Stimulated activated effector memory CD8-positive, alpha-beta T cell treated with anti-CD3 and anti-CD28 coated beads, Interleukin-12 subunit alpha, Interleukin-12 subunit beta, amount 100 ng/mL, for 72 hours (primary cell): Measurements from ENCODE around the gene HS3ST2.
A peak's percentile ranks its signal among the peaks of the same experiment; 100 is the strongest.

Experiments used
- ATAC-seq: fragments of 150-1000 bp; cut with Tn5 transposase; 2 replicates; pipeline ENCODE4 v1.10.0; 2021
- DNase-seq, 2 donors: peaks; one replicate each; pipeline ENCODE4 v3.0.0; 2021 to 2022; ENCODE audit warnings: low spot score in 2 of 2
- H3K27ac Mint-ChIP-seq: one replicate; pipeline ENCODE4 v1.8.0; 2022; ENCODE audit warnings: mild to moderate bottlenecking, mixed read lengths
- H3K36me3 Mint-ChIP-seq: one replicate; pipeline ENCODE4 v1.8.0; 2022; ENCODE audit warnings: mild to moderate bottlenecking, mixed read lengths
- H3K4me1 Mint-ChIP-seq: one replicate; pipeline ENCODE4 v1.8.0; 2022; ENCODE audit warnings: mixed read lengths
- H3K4me3 Mint-ChIP-seq: one replicate; pipeline ENCODE4 v1.8.0; 2022; ENCODE audit warnings: mild to moderate bottlenecking, mixed read lengths
- H3K9me3 Mint-ChIP-seq: one replicate; pipeline ENCODE4 v1.8.0; 2022; ENCODE audit warnings: mixed read lengths

HS3ST2 gene

DNA sequence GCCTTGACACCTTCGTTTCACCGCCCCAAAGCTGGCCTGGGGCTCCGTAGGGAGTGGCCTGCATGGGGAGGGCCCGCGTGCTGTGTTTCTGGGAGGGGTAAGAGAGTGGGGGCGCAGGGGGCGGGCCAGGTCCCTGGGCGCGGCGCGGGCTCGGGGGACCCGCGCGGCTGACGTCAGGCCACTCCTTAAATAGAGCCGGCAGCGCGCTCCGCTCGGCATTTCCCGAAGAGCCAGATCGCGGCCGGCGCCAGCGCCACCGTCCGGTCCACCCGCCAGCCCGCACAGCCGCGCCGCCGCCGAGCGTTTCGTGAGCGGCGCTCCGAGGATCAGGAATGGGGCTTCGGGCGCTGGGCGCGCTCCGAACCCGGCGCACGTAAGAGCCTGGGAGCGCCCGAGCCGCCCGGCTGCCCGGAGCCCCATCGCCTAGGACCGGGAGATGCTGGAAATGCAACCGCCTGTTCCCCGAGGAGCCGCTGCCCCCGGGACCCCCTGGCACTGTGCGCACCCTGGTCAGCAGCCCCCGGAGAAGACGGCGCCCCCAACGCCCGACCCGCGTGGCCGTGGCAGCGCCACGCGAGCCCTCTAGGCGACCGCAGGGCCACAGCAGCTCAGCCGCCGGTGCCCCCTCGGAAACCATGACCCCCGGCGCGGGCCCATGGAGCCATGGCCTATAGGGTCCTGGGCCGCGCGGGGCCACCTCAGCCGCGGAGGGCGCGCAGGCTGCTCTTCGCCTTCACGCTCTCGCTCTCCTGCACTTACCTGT lies at the start of gene HS3ST2:
HS3ST2 (plus strand) TSS at position 215 of the 763 bp plus-strand sequence; CDS start at position 664, 449 bp downstream.
- no peak for DNase-seq
- no peaks in the 10 kb centered on the region for H3K4me1 Mint-ChIP-seq
- ATAC-seq: peak; percentile 28
- peaks cover 2% of the 10 kb centered on the region for H3K9me3 Mint-ChIP-seq
- no peaks in the 10 kb centered on the region for H3K36me3 Mint-ChIP-seq
- H3K27ac Mint-ChIP-seq: no peak within 1 kb of the TSS
- H3K4me3 Mint-ChIP-seq: no peak within 1 kb of the TSS

- Mint-ChIP-seq H3K36me3 (no peaks in the 10 kb centered on the region), H3K27ac (no peak overlapping the region), H3K4me1 (no peaks in the 10 kb centered on the region), H3K9me3 (no peaks in the 10 kb centered on the region), H3K4me3 (no peak overlapping the region)
- DNase-seq (no peak), ATAC-seq (no peak)
These were observed 49.2 kb upstream of the HS3ST2 start for GRCh38 chr16:22764662-22765327.

- Mint-ChIP-seq H3K27ac (no peak overlapping the region), H3K36me3 (no peaks in the 10 kb centered on the region), H3K4me3 (no peak overlapping the region), H3K4me1 (no peaks in the 10 kb centered on the region), H3K9me3 (peaks cover 3% of the 10 kb centered on the region)
- no peak for ATAC-seq
- no peak for DNase-seq
These were observed 48.5 kb upstream of the HS3ST2 start for GRCh38 chr16:22765479-22765878.

DNA sequence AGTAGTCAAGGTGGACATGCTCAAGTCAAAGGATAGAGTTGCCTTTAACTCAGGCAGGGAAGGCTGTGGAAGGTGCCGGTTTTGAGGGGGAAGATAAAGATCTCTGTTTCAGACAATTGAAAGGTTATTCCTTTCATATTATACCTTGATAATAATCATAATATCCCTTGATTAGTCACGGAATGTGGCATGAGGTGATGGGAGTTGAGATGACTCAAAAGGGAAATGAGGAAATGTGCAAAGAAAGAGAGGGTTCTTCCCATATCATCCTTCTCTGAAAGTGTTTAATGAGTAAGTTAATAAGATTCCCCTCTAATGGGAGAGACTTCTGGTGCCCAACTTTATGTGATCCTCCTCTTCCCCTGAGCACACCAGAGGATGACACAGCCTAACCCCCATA lies 43.1 kb upstream of the HS3ST2 start:
- Mint-ChIP-seq H3K9me3 (peaks cover 3% of the 10 kb centered on the region), H3K4me1 (no peaks in the 10 kb centered on the region), H3K36me3 (no peaks in the 10 kb centered on the region), H3K4me3 (no peak overlapping the region), H3K27ac (no peak overlapping the region)
- ATAC-seq (no peak), DNase-seq (no peak)

DNA sequence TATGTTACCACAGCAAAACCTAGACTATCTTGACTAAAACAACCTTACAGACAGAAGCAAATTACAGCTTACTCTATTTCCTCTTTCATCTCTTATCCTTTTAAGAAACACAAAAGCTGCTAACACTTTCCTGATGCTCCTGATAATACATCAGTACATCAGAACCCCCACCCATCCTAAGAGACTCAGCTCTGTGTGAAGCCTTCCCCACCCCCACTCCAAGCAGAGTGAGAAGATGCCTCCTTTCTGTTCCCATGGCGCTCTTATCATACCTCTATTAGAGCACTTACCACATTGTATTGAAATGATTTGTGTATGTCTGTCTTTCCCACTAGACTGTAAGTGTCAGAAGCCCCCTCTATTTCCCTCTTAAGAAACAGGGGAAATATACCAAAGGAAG lies 42.4 kb upstream of the HS3ST2 start:
- no peak for DNase-seq
- no peak overlapping the region for H3K4me3 Mint-ChIP-seq
- peaks cover 3% of the 10 kb centered on the region for H3K9me3 Mint-ChIP-seq
- no peaks in the 10 kb centered on the region for H3K36me3 Mint-ChIP-seq
- no peak for ATAC-seq
- H3K4me1 Mint-ChIP-seq: no peaks in the 10 kb centered on the region
- H3K27ac Mint-ChIP-seq: no peak overlapping the region

DNA sequence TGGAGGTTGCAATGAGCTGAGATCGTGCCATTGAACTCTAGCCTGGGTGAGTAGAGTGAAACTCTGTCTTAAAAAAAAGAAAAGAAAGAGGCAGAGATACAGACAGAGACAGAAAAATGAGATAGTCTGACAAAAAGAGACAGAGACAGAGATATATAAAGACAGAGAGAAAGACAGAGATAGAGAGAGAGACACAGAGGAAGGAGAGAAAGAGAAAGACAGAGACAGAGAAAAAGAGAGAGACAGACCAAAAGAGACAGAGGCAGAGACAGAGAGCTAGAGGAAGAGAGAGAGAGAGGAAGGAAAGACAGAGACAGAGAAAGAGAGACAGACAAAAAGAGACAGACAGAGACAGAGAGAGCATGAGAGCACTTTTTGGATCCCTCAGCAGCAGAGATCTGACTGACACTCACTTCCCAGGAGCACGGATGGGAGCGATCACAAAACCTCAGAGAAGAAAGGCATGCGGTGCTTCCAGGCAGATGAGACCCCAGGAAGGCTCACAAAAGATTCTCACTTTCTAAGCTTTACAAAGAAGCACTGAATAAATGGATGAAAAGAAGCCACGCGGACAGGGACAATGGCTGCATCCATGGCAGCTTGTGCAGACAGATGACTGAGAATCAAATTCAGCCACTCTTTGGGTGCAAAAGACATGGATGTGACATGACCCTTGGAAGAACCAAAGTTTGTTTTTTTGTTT lies 38.6 kb upstream of the HS3ST2 start:
- H3K4me3 Mint-ChIP-seq: no peak overlapping the region
- H3K4me1 Mint-ChIP-seq: no peaks in the 10 kb centered on the region
- ATAC-seq (no peak), DNase-seq (no peak)
- H3K9me3 Mint-ChIP-seq: peaks cover 3% of the 10 kb centered on the region
- H3K36me3 Mint-ChIP-seq: no peaks in the 10 kb centered on the region
- no peak overlapping the region for H3K27ac Mint-ChIP-seq

DNA sequence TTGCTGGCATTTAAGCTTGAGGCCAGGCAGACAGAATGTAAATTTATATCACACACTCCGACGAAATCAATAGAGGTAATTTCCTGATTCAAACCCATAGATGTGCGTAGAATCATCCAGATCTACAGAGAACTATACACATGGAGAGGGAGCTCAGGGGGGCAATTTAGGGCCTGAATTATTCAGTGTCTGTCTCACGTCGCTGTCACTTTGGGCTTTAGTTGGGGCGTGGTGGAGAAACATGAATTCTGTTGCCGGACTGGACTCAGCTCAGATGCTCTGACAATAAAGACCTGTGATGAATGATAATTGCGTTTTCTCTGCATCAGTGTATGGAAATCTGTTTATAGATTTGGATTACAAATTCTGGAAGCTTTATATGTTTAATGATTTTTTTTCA lies 32.5 kb upstream of the HS3ST2 start:
- DNase-seq: no peak
- ATAC-seq: no peak
- Mint-ChIP-seq H3K4me1 (no peaks in the 10 kb centered on the region), H3K36me3 (no peaks in the 10 kb centered on the region), H3K9me3 (peaks cover 7% of the 10 kb centered on the region), H3K27ac (no peak overlapping the region), H3K4me3 (no peak overlapping the region)

DNA sequence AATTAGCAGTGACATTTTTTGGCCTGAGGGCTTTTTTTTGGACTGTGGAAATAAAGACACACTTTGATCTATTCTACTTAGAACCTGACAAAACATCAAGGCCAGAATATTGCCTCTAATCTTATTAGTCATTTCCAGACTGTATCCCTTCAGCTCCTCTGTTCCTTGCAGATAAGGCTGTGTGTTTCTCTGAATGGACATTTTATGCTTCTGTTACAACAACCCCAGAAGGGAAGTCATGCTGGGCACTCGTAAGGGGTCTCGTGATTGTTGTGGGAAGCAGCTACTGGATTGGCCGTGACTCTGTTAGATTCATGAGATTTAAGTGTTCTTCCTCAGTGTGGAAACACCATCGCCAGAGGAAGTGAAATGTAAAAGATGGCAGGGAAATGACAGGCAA lies 31.6 kb upstream of the HS3ST2 start:
- Mint-ChIP-seq H3K36me3 (no peaks in the 10 kb centered on the region), H3K27ac (no peak overlapping the region), H3K4me3 (no peak overlapping the region), H3K4me1 (no peaks in the 10 kb centered on the region), H3K9me3 (peaks cover 7% of the 10 kb centered on the region)
- ATAC-seq: no peak
- no peak for DNase-seq

GRCh38 chr16:22784690-22785214 lies 29.2 kb upstream of the HS3ST2 start:
- Mint-ChIP-seq H3K4me1 (peaks cover 6% of the 10 kb centered on the region), H3K4me3 (no peak overlapping the region), H3K9me3 (peaks cover 4% of the 10 kb centered on the region), H3K27ac (no peak overlapping the region), H3K36me3 (no peaks in the 10 kb centered on the region)
- no peak for ATAC-seq
- DNase-seq: no peak

DNA sequence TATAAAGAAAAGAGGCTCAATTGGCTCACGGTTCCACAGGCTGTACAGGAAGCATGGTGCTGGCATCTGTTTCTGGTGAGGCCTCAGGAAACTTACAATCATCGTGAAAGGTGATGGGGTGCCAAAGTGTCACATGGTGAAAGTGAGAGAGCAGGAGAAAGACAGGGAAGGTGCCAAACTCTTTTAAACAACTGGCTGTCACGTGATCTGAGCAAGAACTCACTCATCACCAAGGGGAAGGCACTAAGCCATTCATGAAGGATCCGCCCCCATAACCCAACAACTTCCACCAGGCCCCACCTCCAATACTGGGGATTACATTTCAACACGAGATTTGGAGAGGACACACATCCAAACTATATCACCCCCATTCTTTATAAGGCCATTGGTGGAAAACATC lies 28.4 kb upstream of the HS3ST2 start:
- Mint-ChIP-seq H3K4me1 (peaks cover 6% of the 10 kb centered on the region), H3K27ac (no peak overlapping the region), H3K36me3 (no peaks in the 10 kb centered on the region), H3K4me3 (no peak overlapping the region), H3K9me3 (peaks cover 4% of the 10 kb centered on the region)
- ATAC-seq: no peak
- DNase-seq: no peak

- Mint-ChIP-seq H3K4me1 (peaks cover 6% of the 10 kb centered on the region), H3K36me3 (no peaks in the 10 kb centered on the region), H3K9me3 (peaks cover 4% of the 10 kb centered on the region), H3K4me3 (no peak overlapping the region), H3K27ac (no peak overlapping the region)
- ATAC-seq (no peak), DNase-seq (no peak)
These were observed 27.7 kb upstream of the HS3ST2 start for GRCh38 chr16:22786284-22786683.

DNA sequence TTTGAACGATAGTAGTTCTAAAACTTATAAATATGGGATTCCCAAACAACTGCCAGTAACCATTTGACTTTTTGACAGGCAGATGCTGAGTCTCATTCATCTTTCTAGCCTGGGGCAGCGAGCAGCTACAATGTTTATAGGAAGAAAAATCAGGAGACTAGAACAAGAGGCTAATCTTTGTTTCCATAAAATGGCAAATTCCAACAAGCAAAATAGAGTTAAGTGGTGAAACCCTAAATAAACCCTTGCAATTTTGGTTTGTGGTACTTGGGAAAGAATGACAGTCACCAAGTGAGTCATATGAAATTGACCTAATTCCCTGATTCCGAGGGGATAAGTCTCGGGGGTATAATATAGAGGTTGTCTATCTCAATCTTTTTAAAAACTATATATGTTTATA lies 27.3 kb upstream of the HS3ST2 start:
- H3K27ac Mint-ChIP-seq: no peak overlapping the region
- H3K36me3 Mint-ChIP-seq: no peaks in the 10 kb centered on the region
- ATAC-seq (no peak), DNase-seq (no peak)
- H3K4me1 Mint-ChIP-seq: peaks cover 6% of the 10 kb centered on the region
- H3K4me3 Mint-ChIP-seq: no peak overlapping the region
- peaks cover 4% of the 10 kb centered on the region for H3K9me3 Mint-ChIP-seq

- Mint-ChIP-seq H3K9me3 (peaks cover 4% of the 10 kb centered on the region), H3K4me3 (no peak overlapping the region), H3K27ac (no peak overlapping the region), H3K4me1 (peaks cover 6% of the 10 kb centered on the region), H3K36me3 (no peaks in the 10 kb centered on the region)
- no peak for DNase-seq
- ATAC-seq: peak; percentile 60
These were observed 26.3 kb upstream of the HS3ST2 start for GRCh38 chr16:22787466-22788192.

DNA sequence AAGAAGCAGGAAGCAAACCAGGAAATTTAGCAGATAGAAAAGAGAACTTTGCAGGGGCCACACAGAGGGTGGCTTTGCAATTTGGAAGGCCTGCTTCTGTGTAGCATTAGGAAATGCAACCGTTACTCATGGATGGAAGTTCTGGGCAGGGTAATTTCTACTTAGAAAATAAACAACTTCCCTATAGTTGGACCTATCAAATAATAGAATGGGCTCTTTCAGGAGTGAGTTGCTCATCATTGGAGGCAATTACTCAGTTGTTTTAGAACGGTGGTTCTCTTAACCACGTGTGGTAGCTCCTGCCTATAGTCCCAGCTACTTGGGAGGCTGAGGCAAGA lies 25.8 kb upstream of the HS3ST2 start:
- Mint-ChIP-seq H3K9me3 (peaks cover 4% of the 10 kb centered on the region), H3K4me1 (peaks cover 6% of the 10 kb centered on the region), H3K27ac (no peak overlapping the region), H3K4me3 (no peak overlapping the region), H3K36me3 (no peaks in the 10 kb centered on the region)
- DNase-seq: no peak
- no peak for ATAC-seq

- Mint-ChIP-seq H3K36me3 (no peaks in the 10 kb centered on the region), H3K4me3 (no peak overlapping the region), H3K9me3 (peaks cover 4% of the 10 kb centered on the region), H3K27ac (no peak overlapping the region), H3K4me1 (peaks cover 6% of the 10 kb centered on the region)
- DNase-seq: no peak
- ATAC-seq: no peak
These were observed 24.5 kb upstream of the HS3ST2 start for GRCh38 chr16:22789281-22789945.
